Measurements from ENCODE around the gene ELP6. TPM values are rescaled to one million over a fixed set of nuclear protein-coding genes. Genes with fewer than 3 reads are reported as not detected.
A peak's percentile ranks its signal among the peaks of the same experiment; 100 is the strongest.

ELP6 gene
- polyA plus RNA-seq, 2 of the 4 experiments (the other 2 are of a cell fraction) = 39.4 to 42.0 TPM

- TF ChIP-seq RAD21 (conservative IDR thresholded peaks at IDR 0.05 in 1 of 2, IDR thresholded peaks at IDR 0.05 in 1 of 2) (peak; percentile 46 to 47; a peak in 4 of 5 replicates), CHD2 (IDR thresholded peaks at IDR 0.05; ENCODE audit: low read length, partially characterized antibody) (no peak), KDM5A (IDR thresholded peaks at IDR 0.05) (no peak), RFX5 (IDR thresholded peaks at IDR 0.05) (no peak), RCOR1 (IDR thresholded peaks at IDR 0.05; ENCODE audit: low read depth, low read length) (no peak), RNF2 (IDR thresholded peaks at IDR 0.05; ENCODE audit: borderline replicate concordance, low read depth) (no peak), POLR2AphosphoS2 (conservative IDR thresholded peaks at IDR 0.05; ENCODE audit: low read length) (no peak), EP300 (IDR thresholded peaks at IDR 0.05) (no peak), USF2 (IDR thresholded peaks at IDR 0.05) (no peak), ELK1 (IDR thresholded peaks at IDR 0.05; ENCODE audit: low read depth, low read length) (no peak), NR3C1 (IDR thresholded peaks at IDR 0.05) (no peak), ZNF302 (CRISPR knock-in tag; IDR thresholded peaks at IDR 0.05) (no peak), CTCF (IDR thresholded peaks at IDR 0.05) (peak; percentile 31; the same call in 1 of the 3 replicates), JUN (IDR thresholded peaks at IDR 0.05) (peak in 1 of 2 experiments; percentile 57; a peak in 2 of 5 replicates), ATOH8 (CRISPR knock-in tag; IDR thresholded peaks at IDR 0.05; ENCODE audit: low read depth) (no peak), BHLHE40 (IDR thresholded peaks at IDR 0.05; ENCODE audit: low read depth, low read length) (no peak), CEBPB (IDR thresholded peaks at IDR 0.05) (no peak), GATA3 (IDR thresholded peaks at IDR 0.05; ENCODE audit: borderline replicate concordance) (no peak), EHF (CRISPR knock-in tag; IDR thresholded peaks at IDR 0.05) (no peak), HOXB5 (CRISPR knock-in tag; IDR thresholded peaks at IDR 0.05) (no peak), ZFP36 (IDR thresholded peaks at IDR 0.05; ENCODE audit: borderline replicate concordance, partially characterized antibody) (no peak), BCL3 (IDR thresholded peaks at IDR 0.05) (peak; percentile 71; the same call in 2 of the 3 replicates), HEYL (CRISPR knock-in tag; IDR thresholded peaks at IDR 0.05) (no peak), MAFK (IDR thresholded peaks at IDR 0.05; ENCODE audit: partially characterized antibody) (no peak), HDAC2 (IDR thresholded peaks at IDR 0.05) (no peak)
Observed at GRCh38 chr3:47513125-47513929, at the start of gene ELP6 (continued).

All from A549 (cell line).